NK-92 treated with Interleukin-12 subunit alpha and Interleukin-12 subunit beta, amount 100 ng/mL, for 24 hours (cell line): ENCODE data around the gene KCNMA1.

Experiments used
- DNase-seq: peaks from one replicate; lab custom pipeline; 2025; lab: John Stamatoyannopoulos, UW

The KCNMA1 gene

GRCh38 chr10:77111611-77112550 lies 525.7 kb downstream of the KCNMA1 start:
- DNase-seq: no peak

GRCh38 chr10:77110757-77111156 lies 526.9 kb downstream of the KCNMA1 start:
- no peak for DNase-seq

GRCh38 chr10:77109351-77109994 lies 528.1 kb downstream of the KCNMA1 start:
- DNase-seq: no peak

- DNase-seq: no peak
Observed at GRCh38 chr10:77106676-77107075, 530.9 kb downstream of the KCNMA1 start.

- no peak for DNase-seq
Observed at GRCh38 chr10:77105761-77106221, 531.8 kb downstream of the KCNMA1 start.

- no peak for DNase-seq
Observed at GRCh38 chr10:77104459-77104980, 533.1 kb downstream of the KCNMA1 start.

GRCh38 chr10:77103213-77103612 lies 534.4 kb downstream of the KCNMA1 start:
- DNase-seq: no peak

GRCh38 chr10:77101341-77101740 lies 536.3 kb downstream of the KCNMA1 start:
- no peak for DNase-seq

GRCh38 chr10:77099136-77099535 lies 538.5 kb downstream of the KCNMA1 start:
- no peak for DNase-seq

- DNase-seq: no peak
Observed at GRCh38 chr10:77097625-77098024, 540.0 kb downstream of the KCNMA1 start.

- DNase-seq: no peak
Observed at GRCh38 chr10:77093126-77093525, 544.5 kb downstream of the KCNMA1 start.

- DNase-seq: no peak
Observed at GRCh38 chr10:77091597-77092165, 545.9 kb downstream of the KCNMA1 start.

GRCh38 chr10:77090381-77091356 lies 546.9 kb downstream of the KCNMA1 start:
- no peak for DNase-seq

- no peak for DNase-seq
Observed at GRCh38 chr10:77087366-77087765, 550.2 kb downstream of the KCNMA1 start.

- DNase-seq: no peak
Observed at GRCh38 chr10:77086081-77086480, 551.5 kb downstream of the KCNMA1 start.

GRCh38 chr10:77085344-77085743 lies 552.3 kb downstream of the KCNMA1 start:
- no peak for DNase-seq

- no peak for DNase-seq
Observed at GRCh38 chr10:77084431-77085144, 553.0 kb downstream of the KCNMA1 start.

GRCh38 chr10:77082601-77083252 lies 554.9 kb downstream of the KCNMA1 start:
- DNase-seq: no peak

- DNase-seq: no peak
Observed at GRCh38 chr10:77081481-77081891, 556.1 kb downstream of the KCNMA1 start.

- no peak for DNase-seq
Observed at GRCh38 chr10:77080361-77081027, 557.1 kb downstream of the KCNMA1 start.
